Stimulated activated naive CD4-positive, alpha-beta T cell treated with Interleukin-2 at 50 U/mL for 16 hours (primary cell): Measurements from ENCODE around the gene DHRSX.
"Not testable (repeated sequence)": the region's sequence is repeated elsewhere in the genome, so short reads cannot be mapped to it uniquely, and the experiment has no call there.

Experiments
- DNase-seq: peaks from one replicate; lab custom pipeline; 2025; lab: John Stamatoyannopoulos, UW

DHRSX gene

GRCh38 chrX:2314831-2315365, 185.9 kb downstream of the DHRSX start:
- no peak for DNase-seq

GRCh38 chrX:2313864-2314640, 186.7 kb downstream of the DHRSX start:
- no peak for DNase-seq

GRCh38 chrX:2312061-2312591, 188.7 kb downstream of the DHRSX start:
- not testable (repeated sequence) for DNase-seq

GRCh38 chrX:2311501-2311900, 189.3 kb downstream of the DHRSX start:
- no peak for DNase-seq

- no peak for DNase-seq
Observed at GRCh38 chrX:2301901-2302300, 198.9 kb downstream of the DHRSX start.

- no peak for DNase-seq
Observed at GRCh38 chrX:2299871-2300270, 200.9 kb downstream of the DHRSX start.

- no peak for DNase-seq
Observed at GRCh38 chrX:2286731-2287130, 214.0 kb downstream of the DHRSX start.

- no peak for DNase-seq
Observed at GRCh38 chrX:2284601-2285000, 216.2 kb downstream of the DHRSX start.

GRCh38 chrX:2284133-2284532, 216.6 kb downstream of the DHRSX start:
- no peak for DNase-seq

GRCh38 chrX:2283111-2283859, 217.5 kb downstream of the DHRSX start:
- no peak for DNase-seq

- no peak for DNase-seq
Observed at GRCh38 chrX:2282490-2283090, 218.2 kb downstream of the DHRSX start.

- no peak for DNase-seq
Observed at GRCh38 chrX:2272337-2272736, 228.4 kb downstream of the DHRSX start.

- not testable (repeated sequence) for DNase-seq
Observed at GRCh38 chrX:2271595-2271994, 229.2 kb downstream of the DHRSX start.

- not testable (repeated sequence) for DNase-seq
Observed at GRCh38 chrX:2270783-2271182, 230.0 kb downstream of the DHRSX start.

- no peak for DNase-seq
Observed at GRCh38 chrX:2267890-2268289, 232.9 kb downstream of the DHRSX start.

- no peak for DNase-seq
Observed at GRCh38 chrX:2266445-2267349, 234.1 kb downstream of the DHRSX start.

GRCh38 chrX:2265658-2266444, 234.9 kb downstream of the DHRSX start:
- DNase-seq = not testable (repeated sequence)

- DNase-seq = no peak
Observed at GRCh38 chrX:2264179-2265030, 236.4 kb downstream of the DHRSX start.

GRCh38 chrX:2263203-2263602, 237.6 kb downstream of the DHRSX start:
- no peak for DNase-seq

- no peak for DNase-seq
Observed at GRCh38 chrX:2262668-2263055, 238.1 kb downstream of the DHRSX start.
